SK-N-SH (cell line): ENCODE measurements around the gene SRMS. TPM values are rescaled to one million over a fixed set of nuclear protein-coding genes. Genes with fewer than 3 reads are reported as not detected.

Source experiments
- CTCF ChIA-PET: fragments of 300-600, 350-600 bp; formaldehyde crosslinking; extraction: SDS; loops from one replicate; lab custom pipeline; 2021; lab: Yijun Ruan, JAX
- POLR2A ChIA-PET: fragments of 350-600 bp; sonication (Branson Sonifier 250); formaldehyde crosslinking; extraction: SDS; loops from one replicate; lab custom pipeline; 2020; ENCODE audit warnings: antibody characterized with exemption, inconsistent platforms; lab: Yijun Ruan, JAX
- DNase-seq: peaks from one replicate; pipeline ENCODE4 v3.0.0; 2012
- H2AFZ ChIP-seq: fragments of 200-600 bp; sonication (generic); 2 replicates; pipeline ENCODE4 v1.8.1; 2016; ENCODE audit warnings: antibody characterized with exemption, mild to moderate bottlenecking, low read depth
- H3F3A ChIP-seq: fragments of 200-600 bp; sonication (generic); replicated peaks from 2 replicates; pipeline ENCODE3; 2016; ENCODE audit warnings: antibody characterized with exemption, mild to moderate bottlenecking; ENCODE audit not compliant: insufficient read depth
- H3K27ac ChIP-seq, 2 experiments: fragments of 200-500 bp in 1 of 2; fragments of 200-600 bp in 1 of 2; sonication (Bioruptor generic) in 1 of 2; sonication (generic), shearing (Covaris generic) in 1 of 2; 2 replicates each; pipeline versions ENCODE4 v1.5.1 to v1.6.1; 2014 to 2016; ENCODE audit warnings: low read depth in 2 of 2, inconsistent platforms in 1 of 2, low read length in 1 of 2, mild to moderate bottlenecking in 1 of 2, mixed read lengths in 1 of 2
- H3K27me3 ChIP-seq: fragments of 200-600 bp; sonication (generic), shearing (Covaris generic); 2 replicates; pipeline ENCODE4 v1.6.1; 2016; ENCODE audit warnings: mixed run types; ENCODE audit not compliant: insufficient read depth
- H3K36me3 ChIP-seq, 2 experiments: fragments of 200-500 bp in 1 of 2; fragments of 200-600 bp in 1 of 2; sonication (Bioruptor generic) in 1 of 2; sonication (generic) in 1 of 2; replicated peaks in 1 of 2; 2 replicates each; pipeline versions ENCODE3 to v1.5.1; 2014 to 2016; ENCODE audit warnings: low read length in 1 of 2, mild to moderate bottlenecking in 1 of 2; ENCODE audit not compliant: insufficient read depth in 2 of 2, control insufficient read depth in 1 of 2
- H3K4me1 ChIP-seq, 2 experiments: fragments of 200-500 bp in 1 of 2; fragments of 200-600 bp in 1 of 2; sonication (Bioruptor generic) in 1 of 2; sonication (generic), shearing (Covaris generic) in 1 of 2; 2 replicates each; pipeline versions ENCODE4 v1.5.1 to v1.6.1; 2014 to 2016; ENCODE audit warnings: low read depth in 1 of 2, low read length in 1 of 2, mixed run types in 1 of 2; ENCODE audit not compliant: insufficient read depth in 2 of 2, control insufficient read depth in 1 of 2
- H3K4me2 ChIP-seq: fragments of 200-600 bp; sonication (generic), shearing (Covaris generic); 2 replicates; pipeline ENCODE4 v1.6.1; 2017; ENCODE audit warnings: mixed run types
- H3K4me3 ChIP-seq, 2 experiments: fragments of 200-500 bp in 1 of 2; fragments of 200-600 bp in 1 of 2; sonication (Bioruptor generic) in 1 of 2; sonication (generic), shearing (Covaris generic) in 1 of 2; 2 replicates each; pipeline versions ENCODE4 v1.5.1 to v1.8.1; 2014 to 2016; ENCODE audit warnings: low read depth in 2 of 2, inconsistent platforms in 1 of 2, low read length in 1 of 2, mild to moderate bottlenecking in 1 of 2, mixed read lengths in 1 of 2, moderate library complexity in 1 of 2
- H3K79me2 ChIP-seq: fragments of 200-600 bp; sonication (generic); 2 replicates; pipeline ENCODE4 v1.8.1; 2017; ENCODE audit warnings: mild to moderate bottlenecking; ENCODE audit not compliant: insufficient read depth
- H3K9ac ChIP-seq: fragments of 200-600 bp; sonication (generic); 2 replicates; pipeline ENCODE4 v1.6.1; 2017; ENCODE audit warnings: mixed run types
- H3K9me2 ChIP-seq: fragments of 200-600 bp; sonication (generic); 2 replicates; pipeline ENCODE4 v1.6.1; 2017; ENCODE audit warnings: mixed run types
- H3K9me3 ChIP-seq: fragments of 200-600 bp; sonication (generic); 2 replicates; pipeline ENCODE4 v1.6.1; 2017; ENCODE audit warnings: mixed run types, mild to moderate bottlenecking, moderate library complexity
- H4K20me1 ChIP-seq: fragments of 200-600 bp; sonication (generic); 2 replicates; pipeline ENCODE4 v1.6.1; 2017; ENCODE audit warnings: mild to moderate bottlenecking, mixed run types; ENCODE audit not compliant: insufficient read depth
- ELF1 ChIP-seq: IDR thresholded peaks from 2 replicates; pipeline ENCODE4 v1.4.0; 2012
- EP300 ChIP-seq, 2 experiments: IDR thresholded peaks; 2 replicates each; pipeline versions ENCODE4 v1.4.0 to v1.6.1; 2012; ENCODE audit warnings: borderline replicate concordance in 1 of 2, low read depth in 1 of 2, low read length in 1 of 2
- EZH2phosphoT487 ChIP-seq: fragments of 200-600 bp; sonication (generic); IDR thresholded peaks from 2 replicates; pipeline ENCODE4 v1.6.1; 2017; ENCODE audit warnings: low read depth, mixed run types, mild to moderate bottlenecking, antibody characterized with exemption, moderate library complexity, borderline replicate concordance
- FOXM1 ChIP-seq: IDR thresholded peaks from 2 replicates; pipeline ENCODE4 v1.4.0; 2012; ENCODE audit warnings: low read depth, mild to moderate bottlenecking
- JUND ChIP-seq: IDR thresholded peaks from 2 replicates; pipeline ENCODE4 v1.4.0; 2012
- MEF2A ChIP-seq: IDR thresholded peaks from 2 replicates; pipeline ENCODE4 v1.4.0; 2012; ENCODE audit warnings: low read depth, borderline replicate concordance
- NFIC ChIP-seq: IDR thresholded peaks from 2 replicates; pipeline ENCODE4 v1.4.0; 2012; ENCODE audit warnings: borderline replicate concordance
- RFX5 ChIP-seq: IDR thresholded peaks from 2 replicates; pipeline ENCODE4 v1.6.1; 2012; ENCODE audit warnings: mild to moderate bottlenecking, improper control_type of control experiment, low read length
- WGBS: methylation state at CpG from one replicate; pipeline ENCODE4 v1.1.6; 2017; ENCODE audit warnings: low lambda C conversion rate; 5-methylcytosine and 5-hydroxymethylcytosine counted together
- polyA plus RNA-seq, 3 experiments: library from polyadenylated mRNA; depleted of rRNA; stranded (reverse); fragments of >200 nt; gene quantifications; 2 replicates each; pipeline ENCODE4 v1.2.3, GENCODE V29; 2012
- TF ChIP-seq, protein P1 (sequence below): fragments of 150-350 bp; IDR thresholded peaks from 2 replicates; pipeline ENCODE4 v1.6.1; 2017; ENCODE audit warnings: antibody characterized with exemption, low read length, low read depth, borderline replicate concordance
- TF ChIP-seq, protein P2 (sequence below): IDR thresholded peaks from 2 replicates; pipeline ENCODE4 v1.4.0; 2012; ENCODE audit warnings: low read depth, borderline replicate concordance
- TF ChIP-seq, protein P3 (sequence below): IDR thresholded peaks from 2 replicates; pipeline ENCODE4 v1.4.0; 2012; ENCODE audit warnings: low read depth, borderline replicate concordance

The SRMS gene
- polyA plus RNA-seq, 1 of the 3 experiments (the other 2 are of a cell fraction): not detected

DNA sequence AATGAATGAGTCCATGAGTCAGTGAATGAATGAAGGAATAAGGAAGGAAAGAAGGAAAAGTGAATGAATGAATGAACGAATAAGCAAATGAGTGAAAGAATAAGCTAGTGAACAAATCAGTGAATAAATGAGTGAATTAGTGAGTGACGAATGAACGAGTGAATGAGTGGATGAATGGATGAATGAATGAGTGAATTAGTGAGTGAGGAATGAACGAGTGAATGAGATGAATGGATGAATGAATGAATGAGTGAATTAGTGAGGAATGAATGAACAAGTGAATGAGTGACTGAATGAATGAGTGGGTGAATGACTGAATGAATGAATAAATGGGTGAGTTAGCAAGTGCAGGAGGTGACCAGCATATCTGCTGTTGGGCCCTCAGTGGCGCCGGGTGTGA is 3.8 kb downstream of the SRMS start:
- H3K9me3 ChIP-seq: no peaks in the 10 kb centered on the region
- peaks cover 0 to 11% of the 10 kb centered on the region in 2 experiments; a peak in 1 of 4 replicates for H3K4me1 ChIP-seq
- no peak for DNase-seq
- no peaks in the 10 kb centered on the region for H4K20me1 ChIP-seq
- CTCF ChIA-PET: interaction anchor here (0.9 to 1.5 kb wide), 4 partner anchors 23 to 430 kb away, joined by 3 to 6 read pairs (median 3); partner anchors contain the start of gene PPDPF
- TF ChIP-seq ELF1 (no peak), JUND (no peak), FOXM1 (no peak), EP300 (IDR thresholded peaks at IDR 0.05; ENCODE audit: borderline replicate concordance in 1 of 2, low read depth in 1 of 2, low read length in 1 of 2) (no peak), RFX5 (no peak), NFIC (no peak), MEF2A (no peak)
- TF ChIP-seq, protein P1, sequence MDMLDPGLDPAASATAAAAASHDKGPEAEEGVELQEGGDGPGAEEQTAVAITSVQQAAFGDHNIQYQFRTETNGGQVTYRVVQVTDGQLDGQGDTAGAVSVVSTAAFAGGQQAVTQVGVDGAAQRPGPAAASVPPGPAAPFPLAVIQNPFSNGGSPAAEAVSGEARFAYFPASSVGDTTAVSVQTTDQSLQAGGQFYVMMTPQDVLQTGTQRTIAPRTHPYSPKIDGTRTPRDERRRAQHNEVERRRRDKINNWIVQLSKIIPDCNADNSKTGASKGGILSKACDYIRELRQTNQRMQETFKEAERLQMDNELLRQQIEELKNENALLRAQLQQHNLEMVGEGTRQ: no peak
- TF ChIP-seq, protein P2, sequence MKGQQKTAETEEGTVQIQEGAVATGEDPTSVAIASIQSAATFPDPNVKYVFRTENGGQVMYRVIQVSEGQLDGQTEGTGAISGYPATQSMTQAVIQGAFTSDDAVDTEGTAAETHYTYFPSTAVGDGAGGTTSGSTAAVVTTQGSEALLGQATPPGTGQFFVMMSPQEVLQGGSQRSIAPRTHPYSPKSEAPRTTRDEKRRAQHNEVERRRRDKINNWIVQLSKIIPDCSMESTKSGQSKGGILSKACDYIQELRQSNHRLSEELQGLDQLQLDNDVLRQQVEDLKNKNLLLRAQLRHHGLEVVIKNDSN: no peak
- TF ChIP-seq, protein P3, sequence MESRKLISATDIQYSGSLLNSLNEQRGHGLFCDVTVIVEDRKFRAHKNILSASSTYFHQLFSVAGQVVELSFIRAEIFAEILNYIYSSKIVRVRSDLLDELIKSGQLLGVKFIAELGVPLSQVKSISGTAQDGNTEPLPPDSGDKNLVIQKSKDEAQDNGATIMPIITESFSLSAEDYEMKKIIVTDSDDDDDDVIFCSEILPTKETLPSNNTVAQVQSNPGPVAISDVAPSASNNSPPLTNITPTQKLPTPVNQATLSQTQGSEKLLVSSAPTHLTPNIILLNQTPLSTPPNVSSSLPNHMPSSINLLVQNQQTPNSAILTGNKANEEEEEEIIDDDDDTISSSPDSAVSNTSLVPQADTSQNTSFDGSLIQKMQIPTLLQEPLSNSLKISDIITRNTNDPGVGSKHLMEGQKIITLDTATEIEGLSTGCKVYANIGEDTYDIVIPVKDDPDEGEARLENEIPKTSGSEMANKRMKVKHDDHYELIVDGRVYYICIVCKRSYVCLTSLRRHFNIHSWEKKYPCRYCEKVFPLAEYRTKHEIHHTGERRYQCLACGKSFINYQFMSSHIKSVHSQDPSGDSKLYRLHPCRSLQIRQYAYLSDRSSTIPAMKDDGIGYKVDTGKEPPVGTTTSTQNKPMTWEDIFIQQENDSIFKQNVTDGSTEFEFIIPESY: no peak
- H3K9ac ChIP-seq: no peak overlapping the region
- whole genome bisulfite sequencing: 72% methylated on average over 6 of the region's 6 CpGs
- H2AFZ ChIP-seq: no peak overlapping the region
- no peaks in the 10 kb centered on the region for H3F3A ChIP-seq
- no peaks in the 10 kb centered on the region for H3K27me3 ChIP-seq
- H3K9me2 ChIP-seq: no peaks in the 10 kb centered on the region
- no peak overlapping the region for H3K4me2 ChIP-seq
- H3K79me2 ChIP-seq: no peaks in the 10 kb centered on the region
- POLR2A ChIA-PET: no interaction called here
- no peaks in the 10 kb centered on the region for H3K36me3 ChIP-seq
- no peak overlapping the region for H3K27ac ChIP-seq
- H3K4me3 ChIP-seq: no peak overlapping the region

DNA sequence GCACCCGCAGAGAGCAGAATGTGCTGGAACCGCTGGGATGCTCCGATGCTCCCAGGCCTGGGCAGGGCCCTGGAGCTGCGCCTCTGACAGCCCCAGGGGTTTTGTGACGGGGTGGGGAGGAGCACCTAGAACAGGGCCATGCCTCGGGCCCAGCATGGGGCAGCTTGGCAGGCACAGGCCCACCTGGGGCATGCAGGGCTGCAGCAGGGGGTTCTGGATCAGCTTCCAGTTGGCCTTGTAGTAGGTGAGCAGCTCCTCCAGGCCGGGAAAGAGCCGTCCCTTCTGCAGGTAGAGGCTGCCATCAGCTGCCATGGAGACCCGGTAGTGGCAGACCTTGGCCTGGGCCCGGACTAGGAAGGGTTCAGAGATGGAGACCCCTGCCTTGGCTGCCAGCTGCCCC is 4.4 kb downstream of the SRMS start:
- no peak overlapping the region for H3K4me3 ChIP-seq
- no peaks in the 10 kb centered on the region for H3K9me3 ChIP-seq
- no peaks in the 10 kb centered on the region for H3K79me2 ChIP-seq
- no peaks in the 10 kb centered on the region for H3K36me3 ChIP-seq
- no peak overlapping the region for H2AFZ ChIP-seq
- ChIA-PET POLR2A (no interaction called here), CTCF (interaction anchor here (1.0 to 1.9 kb wide), 4 partner anchors 13 to 431 kb away, joined by 3 to 7 read pairs (median 4); partner anchors contain the start of gene PPDPF)
- TF ChIP-seq EZH2phosphoT487 (no peak), RFX5 (no peak)
- DNase-seq: no peak
- no peaks in the 10 kb centered on the region for H3K27me3 ChIP-seq
- H4K20me1 ChIP-seq: no peaks in the 10 kb centered on the region
- H3K9me2 ChIP-seq: no peaks in the 10 kb centered on the region
- peaks cover 0 to 11% of the 10 kb centered on the region in 2 experiments; a peak in 1 of 4 replicates for H3K4me1 ChIP-seq
- WGBS: 85% methylated on average over 4 of the region's 10 CpGs
- H3K9ac ChIP-seq: no peak overlapping the region
- no peak overlapping the region for H3K4me2 ChIP-seq
- H3F3A ChIP-seq: no peaks in the 10 kb centered on the region
- no peak overlapping the region for H3K27ac ChIP-seq
